Type B pancreatic cell (in vitro differentiated cells): ENCODE results near the gene MSI2. TPM values are rescaled to one million over a fixed set of nuclear protein-coding genes. Genes with fewer than 3 reads are reported as not detected.

Experiments
- DNase-seq: peaks from one replicate; pipeline ENCODE4 v3.0.0; 2021; ENCODE audit warnings: mixed read lengths; ENCODE audit not compliant: unreplicated experiment; ENCODE audit errors: extremely low spot score
- H3K27ac Mint-ChIP-seq: 2 replicates; pipeline ENCODE4 v1.8.0; 2021; ENCODE audit warnings: mild to moderate bottlenecking, mixed read lengths
- H3K27me3 Mint-ChIP-seq: 2 replicates; pipeline ENCODE4 v1.8.0; 2021; ENCODE audit warnings: mixed read lengths
- H3K36me3 Mint-ChIP-seq: 2 replicates; pipeline ENCODE4 v1.8.0; 2021; ENCODE audit warnings: mixed read lengths
- H3K4me1 Mint-ChIP-seq: one replicate; pipeline ENCODE4 v1.8.0; 2021; ENCODE audit warnings: mixed read lengths; ENCODE audit not compliant: unreplicated experiment
- H3K4me3 Mint-ChIP-seq: 2 replicates; pipeline ENCODE4 v1.8.0; 2021; ENCODE audit warnings: mild to moderate bottlenecking, mixed read lengths
- H3K9me3 Mint-ChIP-seq: 2 replicates; pipeline ENCODE4 v1.8.0; 2021; ENCODE audit warnings: mixed read lengths
- total RNA-seq: library from RNA; stranded (reverse); gene quantifications from 2 replicates; pipeline ENCODE4 v1.2.1, GENCODE V29; 2021; ENCODE audit warnings: low replicate concordance
- TF ChIP-seq, protein P1 (sequence below): fragments of 200-600 bp; sonication (generic); conservative IDR thresholded peaks from 2 replicates; pipeline ENCODE4 v1.5.0; 2021; ENCODE audit warnings: antibody characterized with exemption, mild to moderate bottlenecking

The MSI2 gene
- total RNA-seq, 1 donor from 2014 or later, result 158 TPM

DNA sequence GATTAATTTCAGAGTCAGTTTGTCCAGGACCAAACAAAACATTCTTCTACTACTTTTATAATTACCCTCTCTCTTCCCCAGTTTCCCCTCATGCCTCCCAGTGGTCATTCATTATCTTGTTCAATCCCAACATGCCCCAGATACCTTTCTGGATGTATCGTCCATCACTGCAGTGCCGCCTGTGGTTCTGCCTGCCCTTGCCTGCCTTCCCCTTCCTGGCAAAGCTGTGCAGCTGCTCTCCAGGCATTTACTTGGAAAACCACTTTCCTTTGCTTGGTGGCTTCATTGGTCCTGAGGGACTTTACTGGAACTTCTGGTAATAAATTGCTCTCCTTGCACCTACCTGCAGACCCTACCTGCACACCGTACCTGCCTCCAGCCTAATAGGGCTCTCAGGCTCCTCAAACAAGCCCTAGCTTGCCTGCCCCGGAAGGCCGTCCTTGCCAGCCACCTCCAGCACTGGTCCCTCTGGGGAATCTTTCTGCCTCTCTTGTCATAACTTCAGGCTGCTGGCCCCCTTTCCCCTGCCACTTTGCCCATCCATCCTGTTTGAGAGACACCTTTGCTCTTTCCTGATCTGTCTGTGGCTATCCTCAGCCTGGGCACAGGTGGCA is 19.5 kb upstream of the MSI2 start:
- no peak for DNase-seq
- TF ChIP-seq, protein P1, sequence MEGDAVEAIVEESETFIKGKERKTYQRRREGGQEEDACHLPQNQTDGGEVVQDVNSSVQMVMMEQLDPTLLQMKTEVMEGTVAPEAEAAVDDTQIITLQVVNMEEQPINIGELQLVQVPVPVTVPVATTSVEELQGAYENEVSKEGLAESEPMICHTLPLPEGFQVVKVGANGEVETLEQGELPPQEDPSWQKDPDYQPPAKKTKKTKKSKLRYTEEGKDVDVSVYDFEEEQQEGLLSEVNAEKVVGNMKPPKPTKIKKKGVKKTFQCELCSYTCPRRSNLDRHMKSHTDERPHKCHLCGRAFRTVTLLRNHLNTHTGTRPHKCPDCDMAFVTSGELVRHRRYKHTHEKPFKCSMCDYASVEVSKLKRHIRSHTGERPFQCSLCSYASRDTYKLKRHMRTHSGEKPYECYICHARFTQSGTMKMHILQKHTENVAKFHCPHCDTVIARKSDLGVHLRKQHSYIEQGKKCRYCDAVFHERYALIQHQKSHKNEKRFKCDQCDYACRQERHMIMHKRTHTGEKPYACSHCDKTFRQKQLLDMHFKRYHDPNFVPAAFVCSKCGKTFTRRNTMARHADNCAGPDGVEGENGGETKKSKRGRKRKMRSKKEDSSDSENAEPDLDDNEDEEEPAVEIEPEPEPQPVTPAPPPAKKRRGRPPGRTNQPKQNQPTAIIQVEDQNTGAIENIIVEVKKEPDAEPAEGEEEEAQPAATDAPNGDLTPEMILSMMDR, result no peak
- H3K27ac Mint-ChIP-seq, result no peak overlapping the region
- no peaks in the 10 kb centered on the region for H3K27me3 Mint-ChIP-seq
- H3K36me3 Mint-ChIP-seq, result no peaks in the 10 kb centered on the region
- peaks cover 3% of the 10 kb centered on the region for H3K4me1 Mint-ChIP-seq
- no peak overlapping the region for H3K4me3 Mint-ChIP-seq
- peaks cover 3% of the 10 kb centered on the region for H3K9me3 Mint-ChIP-seq

DNA sequence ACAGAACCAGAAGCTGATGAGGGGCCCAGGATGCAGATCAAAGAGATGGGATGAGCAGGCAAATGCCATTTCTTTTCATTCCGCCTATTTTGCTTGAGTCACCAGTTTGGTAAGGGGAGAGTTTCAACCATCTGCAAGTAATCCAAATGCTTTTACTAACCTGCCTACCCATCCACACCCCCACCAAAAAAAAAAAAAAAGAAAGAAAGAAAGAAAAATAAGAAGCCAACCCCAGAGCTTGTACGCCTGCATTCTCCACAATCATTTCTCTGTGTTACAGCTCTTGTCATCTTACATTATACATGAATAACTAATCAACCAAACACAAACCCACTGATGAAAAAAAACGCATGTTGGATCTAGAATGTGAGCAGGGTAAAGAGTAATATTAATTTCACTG is 15.7 kb upstream of the MSI2 start:
- Mint-ChIP-seq H3K4me3 (no peak overlapping the region), H3K4me1 (peaks cover 21% of the 10 kb centered on the region), H3K36me3 (no peaks in the 10 kb centered on the region), H3K9me3 (no peaks in the 10 kb centered on the region), H3K27me3 (peaks cover 2% of the 10 kb centered on the region), H3K27ac (no peak overlapping the region)
- no peak for DNase-seq
- TF ChIP-seq, protein P1, result no peak

DNA sequence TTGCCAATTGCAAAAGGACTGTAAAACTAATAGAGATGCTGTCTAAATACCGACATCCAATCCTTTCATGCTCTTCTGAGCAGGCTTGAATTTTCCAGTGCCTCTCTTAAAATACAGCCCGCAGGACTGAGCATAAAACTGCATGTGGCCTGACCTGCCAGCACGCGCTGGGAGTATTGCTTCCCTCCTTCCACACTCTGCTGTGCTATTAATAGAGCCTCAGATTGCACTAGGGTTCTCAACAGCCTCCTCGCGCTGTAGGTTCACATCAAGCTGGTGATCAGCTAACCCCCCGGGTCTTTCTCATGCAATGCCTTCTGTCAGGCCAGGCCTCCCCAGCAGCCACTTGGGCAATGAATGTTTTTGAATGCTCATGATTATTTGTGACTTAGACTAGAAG is 14.2 kb upstream of the MSI2 start:
- Mint-ChIP-seq H3K27me3 (peaks cover 2% of the 10 kb centered on the region), H3K27ac (no peak overlapping the region), H3K4me3 (no peak overlapping the region), H3K4me1 (peaks cover 21% of the 10 kb centered on the region), H3K36me3 (no peaks in the 10 kb centered on the region), H3K9me3 (no peaks in the 10 kb centered on the region)
- TF ChIP-seq, protein P1, result no peak
- no peak for DNase-seq

DNA sequence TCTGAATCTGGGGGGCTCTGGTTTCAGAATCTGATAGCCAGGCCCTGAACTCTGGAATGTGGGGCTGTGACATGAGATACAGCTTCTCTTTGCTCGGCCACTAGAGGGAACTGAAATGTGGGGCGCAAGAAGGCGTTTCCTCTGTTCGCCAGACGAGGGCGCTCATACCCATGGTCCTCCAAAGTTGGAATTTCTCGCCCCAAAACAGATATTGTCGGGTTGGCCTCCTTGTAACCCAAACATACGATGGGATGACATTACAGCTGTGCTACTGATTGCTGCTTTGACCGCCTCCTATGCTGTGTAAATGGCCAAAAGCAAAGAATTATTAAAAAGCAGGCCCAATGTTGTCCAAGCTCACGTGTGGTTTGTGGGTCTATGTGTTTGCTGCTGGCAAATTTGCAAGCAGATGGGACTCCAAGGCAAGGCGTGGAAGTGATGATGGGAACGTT is 13.1 kb upstream of the MSI2 start:
- H3K27ac Mint-ChIP-seq, result no peak overlapping the region
- no peaks in the 10 kb centered on the region for H3K9me3 Mint-ChIP-seq
- TF ChIP-seq, protein P1, result peak; percentile 99
- no peak overlapping the region for H3K4me3 Mint-ChIP-seq
- no peak for DNase-seq
- peaks cover 21% of the 10 kb centered on the region for H3K4me1 Mint-ChIP-seq
- peaks cover 2% of the 10 kb centered on the region for H3K27me3 Mint-ChIP-seq
- no peaks in the 10 kb centered on the region for H3K36me3 Mint-ChIP-seq

DNA sequence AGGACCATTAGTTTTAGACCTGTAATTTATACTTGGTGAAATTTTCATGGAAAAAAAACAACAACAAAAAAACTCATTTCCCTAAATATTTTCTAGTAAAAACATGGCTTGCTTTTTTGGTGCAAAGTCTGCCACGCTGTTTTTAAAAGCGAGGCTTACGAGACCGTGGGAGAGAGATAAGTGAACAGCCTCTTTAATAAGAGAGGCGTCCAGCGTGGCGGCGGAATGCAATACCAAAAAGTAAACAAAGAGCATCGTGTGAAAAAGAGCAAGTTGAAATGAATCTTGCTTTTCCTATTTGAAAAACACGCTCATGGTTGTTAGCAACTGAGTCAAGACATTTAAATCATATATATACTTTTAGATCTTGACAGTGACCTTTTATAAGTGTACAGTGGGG is 10.5 kb upstream of the MSI2 start:
- Mint-ChIP-seq H3K4me1 (peaks cover 21% of the 10 kb centered on the region), H3K27ac (no peak overlapping the region), H3K27me3 (peaks cover 2% of the 10 kb centered on the region), H3K4me3 (no peak overlapping the region), H3K9me3 (peaks cover 5% of the 10 kb centered on the region), H3K36me3 (no peaks in the 10 kb centered on the region)
- TF ChIP-seq, protein P1, result no peak
- no peak for DNase-seq

DNA sequence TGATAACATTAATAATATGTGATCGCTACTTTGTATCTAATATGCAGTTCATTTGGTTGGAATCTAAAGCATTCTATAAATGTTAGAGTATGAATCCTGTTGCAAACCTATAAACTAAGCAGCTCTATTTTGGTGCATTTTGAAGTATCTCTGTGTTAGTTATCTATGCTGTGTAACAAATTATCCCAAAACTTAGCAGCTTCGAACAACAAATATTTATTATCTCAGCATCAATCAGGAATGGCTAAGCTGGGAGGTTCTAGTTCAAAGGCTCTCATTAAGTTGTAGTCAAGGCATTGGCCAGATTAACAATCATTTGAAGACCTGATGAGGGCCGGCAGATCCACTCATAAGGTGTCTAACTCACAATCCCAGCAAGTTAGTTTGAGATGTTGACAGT is 10.1 kb upstream of the MSI2 start:
- H3K36me3 Mint-ChIP-seq, result no peaks in the 10 kb centered on the region
- peaks cover 5% of the 10 kb centered on the region for H3K9me3 Mint-ChIP-seq
- no peak overlapping the region for H3K4me3 Mint-ChIP-seq
- no peak for DNase-seq
- peaks cover 2% of the 10 kb centered on the region for H3K27me3 Mint-ChIP-seq
- H3K27ac Mint-ChIP-seq, result no peak overlapping the region
- TF ChIP-seq, protein P1, result no peak
- peaks cover 21% of the 10 kb centered on the region for H3K4me1 Mint-ChIP-seq
